SK-N-SH treated with all-trans-retinoic acid at 6 μM for 48 hours (cell line): ENCODE data around the gene GHRHR.

Source experiments
- ATAC-seq: fragments of 200-7000 bp; cut with Tn5 transposase; 3 replicates; pipeline ENCODE4 v1.9.1; 2020; ENCODE audit warnings: mild to moderate bottlenecking, moderate library complexity
- BACH2 ChIP-seq: fragments of 250-450 bp; sonication (Bioruptor Pico); IDR thresholded peaks from 2 replicates; pipeline ENCODE4 v1.9.0; 2021; ENCODE audit warnings: mild to moderate bottlenecking, borderline replicate concordance
- CSDC2 ChIP-seq: fragments of 250-450 bp; sonication (Bioruptor Pico); IDR thresholded peaks from 2 replicates; pipeline ENCODE4 v1.5.0; 2020; ENCODE audit warnings: mild to moderate bottlenecking, moderate library complexity
- ESRRG ChIP-seq: fragments of 250-450 bp; sonication (Bioruptor Pico); IDR thresholded peaks from 2 replicates; pipeline ENCODE4 v1.6.1; 2021; ENCODE audit warnings: mild to moderate bottlenecking
- GLIS3 ChIP-seq: fragments of 250-450 bp; sonication (Bioruptor Pico); IDR thresholded peaks from 2 replicates; pipeline ENCODE4 v1.5.0; 2020; ENCODE audit warnings: mild to moderate bottlenecking, moderate library complexity
- ISL1 ChIP-seq: fragments of 250-450 bp; sonication (Bioruptor Pico); IDR thresholded peaks from 2 replicates; pipeline ENCODE4 v2.1.2; 2022; ENCODE audit warnings: mild to moderate bottlenecking, moderate library complexity
- OSR1 ChIP-seq: fragments of 250-450 bp; sonication (Bioruptor Pico); IDR thresholded peaks from 2 replicates; pipeline ENCODE4 v1.8.0; 2022; ENCODE audit warnings: moderate library complexity, mild to moderate bottlenecking, inconsistent platforms
- PPARA ChIP-seq: fragments of 250-450 bp; sonication (Bioruptor Pico); IDR thresholded peaks from 2 replicates; pipeline ENCODE4 v1.5.0; 2020; ENCODE audit warnings: mild to moderate bottlenecking, borderline replicate concordance
- RARB ChIP-seq: fragments of 250-450 bp; sonication (Bioruptor Pico); IDR thresholded peaks from 2 replicates; pipeline ENCODE4 v1.8.0; 2021; ENCODE audit warnings: mild to moderate bottlenecking, moderate library complexity
- SNAI2 ChIP-seq: fragments of 250-450 bp; sonication (Bioruptor Pico); IDR thresholded peaks from 2 replicates; pipeline ENCODE4 v1.5.0; 2020; ENCODE audit warnings: mild to moderate bottlenecking, moderate library complexity
- TCF4 ChIP-seq: fragments of 250-450 bp; sonication (Bioruptor Pico); IDR thresholded peaks from 2 replicates; pipeline ENCODE4 v1.8.0; 2021; ENCODE audit warnings: mild to moderate bottlenecking, moderate library complexity, borderline replicate concordance
- TOX ChIP-seq: fragments of 250-450 bp; sonication (Bioruptor Pico); IDR thresholded peaks from 2 replicates; pipeline ENCODE4 v1.8.0; 2021; ENCODE audit warnings: mild to moderate bottlenecking, moderate library complexity, borderline replicate concordance
- ZC3H10 ChIP-seq: fragments of 250-450 bp; sonication (Bioruptor Pico); IDR thresholded peaks from 2 replicates; pipeline ENCODE4 v1.5.1; 2021; ENCODE audit warnings: mild to moderate bottlenecking, moderate library complexity
- ZFP3 ChIP-seq: fragments of 250-450 bp; sonication (Bioruptor Pico); IDR thresholded peaks from 2 replicates; pipeline ENCODE4 v1.5.0; 2020; ENCODE audit warnings: mild to moderate bottlenecking, moderate library complexity
- ZFP30 ChIP-seq: fragments of 450-650 bp; formaldehyde crosslinking; IDR thresholded peaks from 2 replicates; pipeline ENCODE4 v1.5.0; 2022; ENCODE audit warnings: mild to moderate bottlenecking, moderate library complexity
- ZNF565 ChIP-seq: fragments of 450-650 bp; formaldehyde crosslinking; conservative IDR thresholded peaks from 2 replicates; pipeline ENCODE4 v1.5.0; 2020; ENCODE audit warnings: low read depth, mild to moderate bottlenecking, moderate library complexity
- ZNF70 ChIP-seq: fragments of 450-650 bp; formaldehyde crosslinking; IDR thresholded peaks from 2 replicates; pipeline ENCODE4 v1.5.0; 2020; ENCODE audit warnings: mild to moderate bottlenecking, moderate library complexity
- ZNF8 ChIP-seq: fragments of 450-650 bp; formaldehyde crosslinking; IDR thresholded peaks from 2 replicates; pipeline ENCODE4 v1.5.0; 2020; ENCODE audit warnings: mild to moderate bottlenecking, moderate library complexity
- TF ChIP-seq, protein P1 (sequence below): fragments of 250-450 bp; sonication (Bioruptor Pico); IDR thresholded peaks from 2 replicates; pipeline ENCODE4 v1.5.1; 2020; ENCODE audit warnings: low read depth, mild to moderate bottlenecking, moderate library complexity
- TF ChIP-seq, protein P2 (sequence below): fragments of 250-450 bp; sonication (Bioruptor Pico); IDR thresholded peaks from 2 replicates; pipeline ENCODE4 v1.5.1; 2021; ENCODE audit warnings: mild to moderate bottlenecking, moderate library complexity
- TF ChIP-seq, protein P3 (sequence below): fragments of 250-450 bp; sonication (Bioruptor Pico); IDR thresholded peaks from 2 replicates; pipeline ENCODE4 v1.5.0; 2020; ENCODE audit warnings: mild to moderate bottlenecking, moderate library complexity
- TF ChIP-seq, protein P4 (sequence below): fragments of 250-450 bp; sonication (Bioruptor Pico); IDR thresholded peaks from 2 replicates; pipeline ENCODE4 v1.8.0; 2020; ENCODE audit warnings: mild to moderate bottlenecking, moderate library complexity, borderline replicate concordance

GHRHR gene

DNA sequence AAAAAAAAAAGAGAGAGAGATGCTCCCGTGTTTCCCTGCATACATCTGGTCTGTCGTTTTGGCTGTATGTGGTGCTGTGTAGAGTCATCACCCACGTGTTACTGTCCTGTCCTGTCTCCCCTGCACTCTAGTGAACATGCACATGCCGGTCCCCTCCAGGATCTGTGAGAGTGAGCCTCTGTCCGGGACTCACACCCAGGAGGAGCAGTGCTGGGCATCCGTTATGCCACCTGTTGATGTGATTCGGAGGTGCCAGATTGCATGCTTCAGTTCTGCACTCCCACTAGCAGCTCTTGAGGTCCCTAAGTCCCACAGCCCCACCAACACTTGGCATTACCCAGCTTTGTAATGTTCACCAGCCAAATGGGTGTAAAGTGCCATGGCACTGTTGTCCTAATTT, 16.4 kb downstream of the GHRHR start:
- TF ChIP-seq TOX (no peak), ISL1 (no peak), ESRRG (CRISPR knock-in tag) (no peak), BACH2 (CRISPR knock-in tag) (no peak), TCF4 (CRISPR knock-in tag) (no peak)
- TF ChIP-seq, protein P1, sequence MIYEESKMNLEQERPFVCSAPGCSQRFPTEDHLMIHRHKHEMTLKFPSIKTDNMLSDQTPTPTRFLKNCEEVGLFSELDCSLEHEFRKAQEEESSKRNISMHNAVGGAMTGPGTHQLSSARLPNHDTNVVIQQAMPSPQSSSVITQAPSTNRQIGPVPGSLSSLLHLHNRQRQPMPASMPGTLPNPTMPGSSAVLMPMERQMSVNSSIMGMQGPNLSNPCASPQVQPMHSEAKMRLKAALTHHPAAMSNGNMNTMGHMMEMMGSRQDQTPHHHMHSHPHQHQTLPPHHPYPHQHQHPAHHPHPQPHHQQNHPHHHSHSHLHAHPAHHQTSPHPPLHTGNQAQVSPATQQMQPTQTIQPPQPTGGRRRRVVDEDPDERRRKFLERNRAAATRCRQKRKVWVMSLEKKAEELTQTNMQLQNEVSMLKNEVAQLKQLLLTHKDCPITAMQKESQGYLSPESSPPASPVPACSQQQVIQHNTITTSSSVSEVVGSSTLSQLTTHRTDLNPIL (CRISPR knock-in tag): no peak
- no peak for ATAC-seq

DNA sequence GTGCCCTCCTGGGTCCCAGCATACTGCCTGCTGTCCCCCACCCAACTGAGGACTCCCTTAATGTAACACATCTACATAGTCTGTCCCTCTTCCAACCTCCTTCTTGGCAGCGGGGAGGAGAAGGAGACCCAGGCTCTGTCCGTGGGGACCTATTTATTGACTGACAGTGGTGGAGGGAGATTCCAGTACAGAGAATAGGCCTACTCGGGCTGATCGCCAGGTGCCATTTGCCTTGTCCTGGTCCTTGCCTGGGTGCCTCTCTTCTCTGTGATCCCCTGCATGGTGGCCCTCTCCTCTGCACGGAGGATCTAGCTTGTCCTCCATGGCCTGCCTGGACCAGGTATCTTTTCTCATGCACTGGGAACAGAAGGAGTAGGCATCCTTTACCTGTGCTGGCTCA, 17.0 kb downstream of the GHRHR start:
- no peak for TF ChIP-seq BACH2 (CRISPR knock-in tag)
- TF ChIP-seq, protein P1 (CRISPR knock-in tag): no peak
- no peak for TF ChIP-seq ZNF565 (CRISPR knock-in tag)
- no peak for TF ChIP-seq ZC3H10
- no peak for ATAC-seq

GRCh38 chr7:30983042-30983913, 19.5 kb downstream of the GHRHR start:
- no peak for TF ChIP-seq ZNF565 (CRISPR knock-in tag)
- TF ChIP-seq ZFP30 (CRISPR knock-in tag): no peak
- TF ChIP-seq ZFP3 (CRISPR knock-in tag): no peak
- no peak for TF ChIP-seq GLIS3
- no peak for TF ChIP-seq TOX
- TF ChIP-seq TCF4 (CRISPR knock-in tag): no peak
- no peak for TF ChIP-seq SNAI2 (CRISPR knock-in tag)
- no peak for TF ChIP-seq RARB (CRISPR knock-in tag)
- TF ChIP-seq, protein P2, sequence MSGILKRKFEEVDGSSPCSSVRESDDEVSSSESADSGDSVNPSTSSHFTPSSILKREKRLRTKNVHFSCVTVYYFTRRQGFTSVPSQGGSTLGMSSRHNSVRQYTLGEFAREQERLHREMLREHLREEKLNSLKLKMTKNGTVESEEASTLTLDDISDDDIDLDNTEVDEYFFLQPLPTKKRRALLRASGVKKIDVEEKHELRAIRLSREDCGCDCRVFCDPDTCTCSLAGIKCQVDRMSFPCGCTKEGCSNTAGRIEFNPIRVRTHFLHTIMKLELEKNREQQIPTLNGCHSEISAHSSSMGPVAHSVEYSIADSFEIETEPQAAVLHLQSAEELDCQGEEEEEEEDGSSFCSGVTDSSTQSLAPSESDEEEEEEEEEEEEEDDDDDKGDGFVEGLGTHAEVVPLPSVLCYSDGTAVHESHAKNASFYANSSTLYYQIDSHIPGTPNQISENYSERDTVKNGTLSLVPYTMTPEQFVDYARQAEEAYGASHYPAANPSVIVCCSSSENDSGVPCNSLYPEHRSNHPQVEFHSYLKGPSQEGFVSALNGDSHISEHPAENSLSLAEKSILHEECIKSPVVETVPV (CRISPR knock-in tag): no peak
- TF ChIP-seq ZNF70 (CRISPR knock-in tag): no peak
- no peak for TF ChIP-seq OSR1 (CRISPR knock-in tag)
- no peak for TF ChIP-seq ZNF8 (CRISPR knock-in tag)

GRCh38 chr7:30983914-30984247, 20.1 kb downstream of the GHRHR start:
- TF ChIP-seq SNAI2 (CRISPR knock-in tag): no peak
- TF ChIP-seq, protein P3, sequence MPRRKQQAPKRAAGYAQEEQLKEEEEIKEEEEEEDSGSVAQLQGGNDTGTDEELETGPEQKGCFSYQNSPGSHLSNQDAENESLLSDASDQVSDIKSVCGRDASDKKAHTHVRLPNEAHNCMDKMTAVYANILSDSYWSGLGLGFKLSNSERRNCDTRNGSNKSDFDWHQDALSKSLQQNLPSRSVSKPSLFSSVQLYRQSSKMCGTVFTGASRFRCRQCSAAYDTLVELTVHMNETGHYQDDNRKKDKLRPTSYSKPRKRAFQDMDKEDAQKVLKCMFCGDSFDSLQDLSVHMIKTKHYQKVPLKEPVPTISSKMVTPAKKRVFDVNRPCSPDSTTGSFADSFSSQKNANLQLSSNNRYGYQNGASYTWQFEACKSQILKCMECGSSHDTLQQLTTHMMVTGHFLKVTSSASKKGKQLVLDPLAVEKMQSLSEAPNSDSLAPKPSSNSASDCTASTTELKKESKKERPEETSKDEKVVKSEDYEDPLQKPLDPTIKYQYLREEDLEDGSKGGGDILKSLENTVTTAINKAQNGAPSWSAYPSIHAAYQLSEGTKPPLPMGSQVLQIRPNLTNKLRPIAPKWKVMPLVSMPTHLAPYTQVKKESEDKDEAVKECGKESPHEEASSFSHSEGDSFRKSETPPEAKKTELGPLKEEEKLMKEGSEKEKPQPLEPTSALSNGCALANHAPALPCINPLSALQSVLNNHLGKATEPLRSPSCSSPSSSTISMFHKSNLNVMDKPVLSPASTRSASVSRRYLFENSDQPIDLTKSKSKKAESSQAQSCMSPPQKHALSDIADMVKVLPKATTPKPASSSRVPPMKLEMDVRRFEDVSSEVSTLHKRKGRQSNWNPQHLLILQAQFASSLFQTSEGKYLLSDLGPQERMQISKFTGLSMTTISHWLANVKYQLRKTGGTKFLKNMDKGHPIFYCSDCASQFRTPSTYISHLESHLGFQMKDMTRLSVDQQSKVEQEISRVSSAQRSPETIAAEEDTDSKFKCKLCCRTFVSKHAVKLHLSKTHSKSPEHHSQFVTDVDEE (CRISPR knock-in tag): no peak
- no peak for TF ChIP-seq ZC3H10
- TF ChIP-seq ZFP30 (CRISPR knock-in tag): no peak
- no peak for TF ChIP-seq RARB (CRISPR knock-in tag)
- no peak for TF ChIP-seq TCF4 (CRISPR knock-in tag)
- TF ChIP-seq CSDC2 (CRISPR knock-in tag): no peak
- TF ChIP-seq PPARA (CRISPR knock-in tag): no peak
- TF ChIP-seq, protein P1 (CRISPR knock-in tag): no peak
- TF ChIP-seq, protein P4, sequence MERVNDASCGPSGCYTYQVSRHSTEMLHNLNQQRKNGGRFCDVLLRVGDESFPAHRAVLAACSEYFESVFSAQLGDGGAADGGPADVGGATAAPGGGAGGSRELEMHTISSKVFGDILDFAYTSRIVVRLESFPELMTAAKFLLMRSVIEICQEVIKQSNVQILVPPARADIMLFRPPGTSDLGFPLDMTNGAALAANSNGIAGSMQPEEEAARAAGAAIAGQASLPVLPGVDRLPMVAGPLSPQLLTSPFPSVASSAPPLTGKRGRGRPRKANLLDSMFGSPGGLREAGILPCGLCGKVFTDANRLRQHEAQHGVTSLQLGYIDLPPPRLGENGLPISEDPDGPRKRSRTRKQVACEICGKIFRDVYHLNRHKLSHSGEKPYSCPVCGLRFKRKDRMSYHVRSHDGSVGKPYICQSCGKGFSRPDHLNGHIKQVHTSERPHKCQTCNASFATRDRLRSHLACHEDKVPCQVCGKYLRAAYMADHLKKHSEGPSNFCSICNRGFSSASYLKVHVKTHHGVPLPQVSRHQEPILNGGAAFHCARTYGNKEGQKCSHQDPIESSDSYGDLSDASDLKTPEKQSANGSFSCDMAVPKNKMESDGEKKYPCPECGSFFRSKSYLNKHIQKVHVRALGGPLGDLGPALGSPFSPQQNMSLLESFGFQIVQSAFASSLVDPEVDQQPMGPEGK (CRISPR knock-in tag): no peak
- no peak for TF ChIP-seq ZFP3 (CRISPR knock-in tag)
- TF ChIP-seq, all 23 proteins: peak for 0
- ATAC-seq: no peak; the same call in 2 of the 3 replicates

More at GRCh38 chr7:30983042-30983913, 19.5 kb downstream of the GHRHR start:
- ATAC-seq: peak; percentile 98
